Fibroblast of lung (primary cell): Measurements from ENCODE around the gene OCA2. TPM values are rescaled to one million over a fixed set of nuclear protein-coding genes. Genes with fewer than 3 reads are reported as not detected.

ENCODE experiments used
- DNase-seq, 2 donors: peaks; one replicate each; pipeline versions ENCODE4 v3.0.0 to v3.0.0-alpha.2; 2010; ENCODE audit warnings: low read depth in 2 of 2
- H2AFZ ChIP-seq: 2 replicates; pipeline ENCODE4 v1.5.1; 2012; ENCODE audit warnings: low read length, control low read depth, inconsistent platforms
- H3K27ac ChIP-seq: 2 replicates; pipeline ENCODE4 v1.5.1; 2011; ENCODE audit warnings: low read length, control low read depth; ENCODE audit not compliant: insufficient read depth
- H3K27me3 ChIP-seq: 2 replicates; pipeline ENCODE4 v1.5.1; 2011; ENCODE audit warnings: mild to moderate bottlenecking, low read length; ENCODE audit not compliant: control insufficient read depth, insufficient read depth
- H3K36me3 ChIP-seq: 2 replicates; pipeline ENCODE4 v1.5.1; 2011; ENCODE audit warnings: low read length; ENCODE audit not compliant: control insufficient read depth, insufficient read depth
- H3K4me1 ChIP-seq: 2 replicates; pipeline ENCODE4 v1.5.1; 2011; ENCODE audit warnings: low read length; ENCODE audit not compliant: control insufficient read depth, insufficient read depth; ENCODE audit errors: extremely low read depth
- H3K4me2 ChIP-seq: 2 replicates; pipeline ENCODE4 v1.5.1; 2011; ENCODE audit warnings: low read length, control low read depth; ENCODE audit not compliant: insufficient read depth; ENCODE audit errors: extremely low read depth
- H3K4me3 ChIP-seq, 4 experiments: fragments of 200-600 bp in 1 of 4; sonication (generic) in 1 of 4; replicated peaks in 1 of 4; 2 replicates each; pipeline ENCODE4 v1.5.1; 2011 to 2016; ENCODE audit warnings: low read length in 4 of 4, low read depth in 3 of 4, mild to moderate bottlenecking in 3 of 4, control low read depth in 2 of 4, inconsistent platforms in 1 of 4, mixed read lengths in 1 of 4; ENCODE audit not compliant: insufficient read depth in 1 of 4; ENCODE audit errors: control extremely low read depth in 1 of 4
- H3K79me2 ChIP-seq: 2 replicates; pipeline ENCODE4 v1.5.1; 2012; ENCODE audit warnings: mild to moderate bottlenecking, low read length, inconsistent platforms; ENCODE audit not compliant: control insufficient read depth, insufficient read depth
- H3K9ac ChIP-seq: 2 replicates; pipeline ENCODE4 v1.5.1; 2011; ENCODE audit warnings: mild to moderate bottlenecking, low read length, control low read depth; ENCODE audit not compliant: insufficient read depth
- H3K9me3 ChIP-seq: 2 replicates; pipeline ENCODE4 v1.5.1; 2012; ENCODE audit warnings: low read depth, low read length; ENCODE audit not compliant: control insufficient read depth, insufficient read depth
- H4K20me1 ChIP-seq: 2 replicates; pipeline ENCODE4 v1.5.1; 2011; ENCODE audit warnings: low read length; ENCODE audit not compliant: control insufficient read depth, insufficient read depth; ENCODE audit errors: extremely low read depth
- CTCF ChIP-seq, 2 donors: IDR thresholded peaks in 1 of 2; conservative IDR thresholded peaks in 1 of 2; 1 replicate in 1 of 2; 2 replicates in 1 of 2; pipeline ENCODE4 v1.5.1; 2011 to 2012; ENCODE audit warnings: low read length in 2 of 2, control low read depth in 1 of 2, inconsistent platforms in 1 of 2, low read depth in 1 of 2, mild to moderate bottlenecking in 1 of 2
- EZH2 ChIP-seq: IDR thresholded peaks from 2 replicates; pipeline ENCODE4 v1.5.1; 2012; ENCODE audit warnings: low read length, control low read depth, mild to moderate bottlenecking; ENCODE audit errors: missing control alignments
- polyA plus RNA-seq, 2 donors: library from polyadenylated mRNA; depleted of rRNA in 1 of 2; stranded (reverse) in 1 of 2; unstranded in 1 of 2; fragments of >200 nt; gene quantifications; 2 replicates each; pipeline ENCODE4 v1.2.1, GENCODE V29; 2011 to 2012; ENCODE audit warnings: missing spikeins in 1 of 2
- total RNA-seq: library from RNA; depleted of rRNA; stranded (reverse); fragments of >200 nt; gene quantifications from 2 replicates; pipeline ENCODE4 v1.2.1, GENCODE V29; 2014

Gene OCA2
- total and polyA plus RNA-seq, 2 donors (not counting 1 experiment from before 2014, with no cell fraction given) = not detected

GRCh38 chr15:27885201-27885600, 213.9 kb downstream of the OCA2 start:
- H3K4me1 ChIP-seq = no peaks in the 10 kb centered on the region
- H3K4me2 ChIP-seq = no peak overlapping the region
- TF ChIP-seq CTCF (conservative IDR thresholded peaks at IDR 0.05 in 1 of 2, IDR thresholded peaks at IDR 0.05 in 1 of 2; ENCODE audit: low read depth in 1 of 2, low read length in 2 of 2) (no peak), EZH2 (no peak)

DNA sequence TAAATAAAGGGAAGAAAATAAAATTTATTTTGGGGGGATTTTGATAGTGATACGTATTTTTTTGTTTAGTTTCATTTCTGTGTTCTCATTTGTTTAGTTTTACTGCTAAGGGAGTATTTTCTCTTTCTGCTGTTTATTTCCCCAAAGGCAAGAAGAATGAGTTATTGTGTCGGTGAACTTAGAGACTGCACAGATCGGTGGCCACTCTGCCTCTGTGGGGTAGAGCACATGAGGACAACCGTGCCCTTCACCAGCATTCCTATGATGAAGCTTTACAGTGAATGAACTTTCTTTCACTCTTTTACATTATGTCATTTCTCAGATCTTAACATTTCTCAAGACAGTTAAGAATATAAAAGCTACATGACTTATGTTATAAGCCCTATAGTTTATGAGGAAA, 214.4 kb downstream of the OCA2 start:
- H3K9me3 ChIP-seq = no peaks in the 10 kb centered on the region
- no peaks in the 10 kb centered on the region for H3K4me1 ChIP-seq
- H3K9ac ChIP-seq = no peak overlapping the region
- H2AFZ ChIP-seq = no peak overlapping the region
- no peak overlapping the region for H3K4me2 ChIP-seq
- no peak overlapping the region for H3K4me3 ChIP-seq
- H3K36me3 ChIP-seq = no peaks in the 10 kb centered on the region
- no peak for DNase-seq
- no peaks in the 10 kb centered on the region for H4K20me1 ChIP-seq
- H3K27me3 ChIP-seq = no peaks in the 10 kb centered on the region
- H3K79me2 ChIP-seq = no peaks in the 10 kb centered on the region
- no peak overlapping the region for H3K27ac ChIP-seq
- TF ChIP-seq CTCF (conservative IDR thresholded peaks at IDR 0.05 in 1 of 2, IDR thresholded peaks at IDR 0.05 in 1 of 2; ENCODE audit: low read depth in 1 of 2, low read length in 2 of 2) = no peak
- TF ChIP-seq EZH2 = no peak

More at GRCh38 chr15:27885201-27885600, 213.9 kb downstream of the OCA2 start:
- H2AFZ ChIP-seq = no peak overlapping the region
- H3K36me3 ChIP-seq = no peaks in the 10 kb centered on the region
- no peaks in the 10 kb centered on the region for H3K79me2 ChIP-seq
- DNase-seq = no peak
- H3K9ac ChIP-seq = no peak overlapping the region
- no peaks in the 10 kb centered on the region for H4K20me1 ChIP-seq
- no peak overlapping the region for H3K27ac ChIP-seq
- H3K27me3 ChIP-seq = no peaks in the 10 kb centered on the region
- no peaks in the 10 kb centered on the region for H3K9me3 ChIP-seq
- no peak overlapping the region for H3K4me3 ChIP-seq

DNA sequence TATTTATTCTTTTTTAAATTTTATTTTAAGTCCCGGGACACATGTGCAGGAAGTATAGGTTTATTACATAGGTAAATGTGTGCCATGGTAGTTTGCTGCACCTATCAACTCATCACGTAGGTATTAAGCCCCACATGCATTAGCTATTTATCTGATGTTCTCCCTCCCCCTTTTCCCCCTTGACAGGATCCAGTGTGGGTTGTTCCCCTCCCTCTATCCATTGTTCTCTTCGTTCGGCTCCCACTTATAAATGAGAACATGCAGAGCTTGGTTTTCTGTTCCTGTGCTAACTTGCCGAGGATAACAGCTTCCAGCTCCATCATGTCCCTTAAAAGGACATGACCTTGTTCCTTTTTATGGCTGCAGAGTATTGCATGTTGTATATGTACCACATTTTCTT, 220.3 kb downstream of the OCA2 start:
- H3K4me3 ChIP-seq = no peak overlapping the region
- no peaks in the 10 kb centered on the region for H3K4me1 ChIP-seq
- no peak overlapping the region for H2AFZ ChIP-seq
- H3K27ac ChIP-seq = no peak overlapping the region
- no peak for DNase-seq
- H3K4me2 ChIP-seq = no peak overlapping the region
- no peaks in the 10 kb centered on the region for H4K20me1 ChIP-seq
- no peaks in the 10 kb centered on the region for H3K27me3 ChIP-seq
- H3K9me3 ChIP-seq = no peaks in the 10 kb centered on the region
- H3K36me3 ChIP-seq = no peaks in the 10 kb centered on the region
- TF ChIP-seq CTCF (conservative IDR thresholded peaks at IDR 0.05 in 1 of 2, IDR thresholded peaks at IDR 0.05 in 1 of 2; ENCODE audit: low read depth in 1 of 2, low read length in 2 of 2) (no peak), EZH2 (no peak)
- H3K79me2 ChIP-seq = no peaks in the 10 kb centered on the region
- H3K9ac ChIP-seq = no peak overlapping the region
